AG10803 (cell line): ENCODE results near the gene UBE2S.

Experiments used
- DNase-seq: peaks from one replicate; pipeline ENCODE4 v3.0.0; 2010; ENCODE audit warnings: low read depth
- H3K4me3 ChIP-seq: 2 replicates; pipeline ENCODE4 v1.5.1; 2011; ENCODE audit warnings: mild to moderate bottlenecking, low read length, control low read depth
- CTCF ChIP-seq: conservative IDR thresholded peaks from 2 replicates; pipeline ENCODE4 v1.5.1; 2011; ENCODE audit warnings: mild to moderate bottlenecking, low read length, control low read depth, inconsistent platforms

UBE2S gene

GRCh38 chr19:55354698-55355212 is 52.8 kb downstream of the UBE2S start, which contains the start of gene COX6B2:
TSS of gene COX6B2 (minus strand) at chr19:55354719. CDS start at chr19:55354521, 198 bp downstream.
- DNase-seq, result no peak
- H3K4me3 ChIP-seq, result peak within 1 kb of the TSS; percentile 55
- TF ChIP-seq CTCF, result no peak

DNA sequence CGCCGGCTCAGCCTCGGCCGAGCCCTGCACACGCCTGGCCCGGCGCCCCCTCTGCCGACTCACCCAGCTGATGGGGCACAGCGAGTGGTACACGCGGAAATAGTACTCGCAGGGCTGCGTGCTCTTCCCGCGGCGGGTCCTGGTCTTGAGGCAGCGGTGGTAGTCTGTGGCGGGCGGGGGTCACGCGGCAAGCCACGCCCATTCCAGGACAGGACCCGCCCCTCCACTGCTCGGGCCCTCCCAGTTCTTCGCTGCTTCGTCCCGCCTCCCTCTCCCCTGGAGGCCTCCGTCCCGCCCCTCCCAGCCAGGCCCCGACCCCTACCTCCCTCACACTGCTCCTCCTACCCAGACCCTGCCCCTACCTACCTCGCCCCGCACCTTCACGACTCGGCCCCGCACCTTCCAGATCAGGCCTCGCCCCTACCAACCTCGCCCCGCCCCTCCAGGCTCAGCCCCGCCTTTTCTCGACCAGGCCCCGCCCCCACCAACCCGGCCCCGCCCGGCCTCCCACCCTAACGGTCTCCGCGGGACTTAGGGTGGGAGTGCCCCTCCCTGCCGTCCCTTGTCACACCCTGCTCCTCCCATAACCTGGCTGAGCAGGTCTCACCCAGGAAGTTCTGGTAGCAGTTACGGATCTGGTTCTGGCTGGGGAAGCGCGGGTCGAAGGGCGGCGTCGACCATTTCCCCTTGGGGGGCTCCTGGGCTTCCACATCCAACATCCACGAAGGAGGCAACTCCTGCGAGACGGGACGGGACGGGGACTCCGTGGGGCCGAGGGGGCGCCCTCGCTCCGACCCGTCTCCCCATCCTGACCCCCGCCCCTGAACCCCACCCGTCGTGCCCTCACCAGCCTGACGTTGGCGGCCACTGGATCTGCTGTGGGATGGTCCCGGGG is 53.5 kb downstream of the UBE2S start:
- TF ChIP-seq CTCF, result no peak
- peak overlapping the region; percentile 55 for H3K4me3 ChIP-seq
- no peak for DNase-seq

DNA sequence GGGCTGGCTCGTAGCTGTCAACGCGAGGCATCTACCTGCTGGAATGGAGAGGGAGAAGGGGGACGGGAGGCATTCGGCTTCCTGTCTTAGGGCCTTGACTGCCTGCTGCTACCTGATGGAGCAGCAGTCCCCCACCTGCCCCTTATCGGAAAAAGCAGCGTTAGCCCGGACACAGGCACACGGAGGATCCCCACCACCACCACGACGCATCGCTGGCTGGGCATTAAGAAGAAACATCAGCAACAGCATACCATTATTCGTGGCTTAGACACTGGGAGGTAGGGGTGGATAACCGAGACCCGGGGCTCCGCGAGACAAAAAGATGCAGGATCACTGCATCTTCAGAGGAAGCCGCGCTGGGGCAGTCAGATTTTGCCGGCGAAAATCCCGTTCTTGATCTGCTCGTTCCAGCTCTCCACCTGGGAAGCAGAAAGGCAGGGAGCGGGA is 54.2 kb downstream of the UBE2S start:
- no peak for DNase-seq
- peak overlapping the region; percentile 55 for H3K4me3 ChIP-seq
- TF ChIP-seq CTCF, result no peak

GRCh38 chr19:55352549-55353145 is 54.9 kb downstream of the UBE2S start:
- TF ChIP-seq CTCF, result no peak
- DNase-seq, result no peak
- no peak overlapping the region for H3K4me3 ChIP-seq

DNA sequence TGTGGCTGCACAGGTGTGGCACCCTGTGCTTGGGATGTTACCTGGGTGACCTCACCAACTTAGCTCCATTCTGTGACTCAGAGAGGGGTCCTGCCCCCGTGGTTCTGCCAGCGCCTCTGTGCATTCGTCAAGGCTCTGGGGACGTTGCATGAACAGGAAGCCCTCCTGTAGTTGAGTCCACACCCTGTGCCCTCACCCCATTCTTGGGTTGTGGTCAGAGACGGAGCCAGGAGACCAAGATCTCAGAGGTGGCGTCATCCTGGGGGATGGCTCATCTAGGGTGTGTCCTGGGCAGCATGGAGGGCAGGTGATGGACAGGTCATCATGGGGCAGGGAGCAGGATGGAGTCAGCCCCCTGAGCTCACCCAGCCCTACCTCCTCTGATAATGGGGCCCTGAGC is 55.5 kb downstream of the UBE2S start:
- no peak for DNase-seq
- TF ChIP-seq CTCF, result no peak
- H3K4me3 ChIP-seq, result no peak overlapping the region

GRCh38 chr19:55350620-55351315 is 56.8 kb downstream of the UBE2S start:
- no peak overlapping the region for H3K4me3 ChIP-seq
- no peak for TF ChIP-seq CTCF
- DNase-seq, result no peak
